HG02973 (cell line): ENCODE results near the gene TUBA3E.
"Not testable (repeated sequence)": the region's sequence is repeated elsewhere in the genome, so short reads cannot be mapped to it uniquely, and the experiment has no call there.

Experiments used
- ATAC-seq: cut with Tn5 transposase; IDR thresholded peaks from one replicate; pipeline ENCODE4 v1.9.1; 2021; ENCODE audit warnings: moderate library complexity; ENCODE audit not compliant: unreplicated experiment

The TUBA3E gene

GRCh38 chr2:130198343-130198742 is at the start of gene TUBA3E:
Gene TUBA3E, minus strand, starts transcription at chr2:130198439. Its CDS starts 79 bp downstream, at chr2:130198360.
- no peak for ATAC-seq

DNA sequence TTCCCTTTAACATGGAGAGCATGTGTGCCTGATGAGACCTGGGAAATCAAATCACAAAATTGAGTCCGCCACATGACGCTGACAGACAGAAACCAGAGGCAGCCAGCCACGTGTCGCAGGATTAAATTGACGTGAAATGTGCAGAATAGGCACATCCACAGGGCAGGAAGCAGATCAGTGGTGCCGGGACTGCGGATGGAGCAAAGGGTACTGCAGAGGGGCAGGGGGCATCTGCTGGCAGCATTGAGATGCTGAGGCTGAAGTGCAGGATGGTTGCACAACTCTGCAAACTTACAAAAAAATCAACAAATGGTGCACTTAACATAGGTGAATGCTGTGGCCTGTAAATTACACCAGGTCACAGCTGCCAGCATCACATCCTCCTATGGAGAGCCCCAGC is 48.2 kb upstream of the TUBA3E start:
- no peak for ATAC-seq

DNA sequence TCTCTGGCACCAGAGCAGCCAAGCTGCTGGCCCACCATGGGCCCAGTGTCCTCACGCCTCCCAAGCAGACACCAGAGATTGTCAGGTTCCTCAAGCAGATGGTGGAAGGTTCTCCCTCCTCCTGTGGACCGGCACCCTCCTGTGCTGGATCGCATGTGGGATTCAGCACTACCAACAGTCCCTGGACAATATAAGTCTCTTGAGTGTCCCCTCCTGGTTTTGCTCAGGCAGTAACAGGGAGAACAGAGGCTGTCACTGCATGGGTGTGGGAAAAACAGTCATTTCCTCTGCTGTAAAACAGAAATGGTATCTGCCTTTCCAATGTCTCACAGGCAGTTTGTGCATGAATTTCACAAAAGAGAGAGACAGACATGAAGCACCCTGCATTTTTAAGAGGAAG is 47.7 kb upstream of the TUBA3E start:
- ATAC-seq = no peak

DNA sequence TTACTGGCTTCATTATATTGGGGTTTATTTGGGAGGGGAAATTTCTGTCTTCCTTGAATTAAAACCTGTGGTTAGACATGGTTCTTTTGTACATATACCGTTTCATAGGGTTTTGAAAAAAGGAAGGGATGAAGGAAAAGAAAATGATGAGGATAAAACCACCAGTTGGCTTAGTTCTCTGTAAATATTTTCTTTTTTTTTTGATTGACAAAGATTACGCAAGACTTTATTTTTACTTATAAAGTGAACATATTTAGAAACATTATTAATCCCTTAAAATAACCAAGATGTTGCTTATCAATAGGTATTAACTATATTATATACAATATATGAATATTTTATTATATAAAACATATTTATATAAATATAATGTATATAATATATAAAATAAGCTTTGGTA is 45.1 kb upstream of the TUBA3E start:
- no peak for ATAC-seq

- ATAC-seq = no peak
Observed at GRCh38 chr2:130241041-130241707, 42.9 kb upstream of the TUBA3E start.

- ATAC-seq = not testable (repeated sequence)
Observed at GRCh38 chr2:130239581-130239980, 41.3 kb upstream of the TUBA3E start.

GRCh38 chr2:130233066-130233465 is 34.8 kb upstream of the TUBA3E start:
- not testable (repeated sequence) for ATAC-seq

DNA sequence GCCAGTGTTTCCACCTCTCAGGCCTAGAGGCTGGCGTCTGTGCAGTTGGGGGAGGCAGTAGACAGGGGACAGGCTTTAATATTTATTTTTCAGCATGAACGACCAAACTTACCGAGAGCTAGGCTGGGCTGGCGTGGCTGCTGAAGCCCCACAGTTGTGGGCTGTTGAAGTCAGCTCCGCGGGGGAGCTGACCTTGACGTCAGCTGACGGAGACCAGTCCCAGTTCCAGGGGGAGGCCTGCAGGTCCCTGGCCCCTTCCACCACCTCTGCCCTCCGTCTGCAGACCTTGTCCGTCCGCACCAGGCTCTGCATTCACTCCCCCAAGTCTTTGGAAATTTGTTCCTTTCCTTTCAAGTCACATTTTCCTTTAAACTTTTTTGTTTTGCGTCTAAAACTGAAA is 33.4 kb upstream of the TUBA3E start:
- ATAC-seq = no peak

GRCh38 chr2:130230907-130231306 is 32.7 kb upstream of the TUBA3E start:
- not testable (repeated sequence) for ATAC-seq

DNA sequence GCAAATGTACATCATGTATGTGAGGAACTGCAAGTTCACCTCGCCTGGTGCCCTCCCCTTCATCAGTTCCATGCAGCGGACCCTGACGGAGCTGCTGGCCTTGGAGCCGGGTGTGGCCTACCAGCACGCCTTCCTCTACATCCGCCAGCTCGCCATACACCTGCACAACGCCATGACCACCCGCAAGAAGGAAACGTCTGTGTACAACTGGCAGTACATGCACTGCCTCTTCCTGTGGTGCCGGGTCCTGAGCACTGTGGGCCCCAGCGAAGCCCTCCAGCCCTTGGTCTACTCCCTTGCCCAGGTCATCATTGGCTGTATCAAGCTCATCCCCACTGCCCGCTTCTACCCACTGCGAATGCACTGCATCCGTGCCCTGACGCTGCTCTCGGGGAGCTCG is 32.1 kb upstream of the TUBA3E start:
- ATAC-seq = not testable (repeated sequence)

GRCh38 chr2:130229161-130229510 is 30.9 kb upstream of the TUBA3E start:
- ATAC-seq = not testable (repeated sequence)

DNA sequence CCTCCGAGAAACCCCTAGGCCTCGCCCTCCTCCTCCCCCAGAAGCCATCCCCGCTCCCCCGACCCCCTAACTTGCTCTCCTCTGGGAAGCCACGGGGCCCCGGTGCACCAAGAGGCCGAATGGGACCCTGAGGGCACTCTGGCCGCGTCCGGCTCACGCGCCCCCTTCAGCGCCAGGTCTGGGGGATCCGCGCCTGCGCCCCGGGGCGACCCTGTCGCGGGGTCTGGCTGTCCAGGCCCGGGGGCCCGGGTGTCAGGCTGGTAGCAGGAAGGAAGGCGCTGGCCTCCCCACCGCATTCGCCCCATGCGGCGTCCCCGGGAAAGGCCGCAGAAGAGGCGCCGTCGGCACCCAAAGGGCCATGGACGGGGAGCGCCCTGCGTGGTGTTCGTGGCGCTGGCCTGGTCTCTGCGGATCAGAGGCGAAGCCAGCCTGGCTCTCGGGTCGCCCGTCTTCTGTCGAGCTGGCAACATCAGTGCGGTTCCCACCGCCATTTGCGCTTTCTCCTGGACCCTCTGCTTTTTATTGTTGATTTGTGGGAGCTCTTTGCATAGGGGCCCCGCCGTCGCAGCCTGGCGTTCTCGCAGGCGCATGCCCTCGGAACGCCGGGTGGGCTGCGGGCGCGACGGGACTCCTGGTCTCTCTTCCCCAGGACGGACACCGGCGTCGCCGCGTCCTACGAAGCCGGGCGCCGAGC is 30.4 kb upstream of the TUBA3E start:
- not testable (repeated sequence) for ATAC-seq

DNA sequence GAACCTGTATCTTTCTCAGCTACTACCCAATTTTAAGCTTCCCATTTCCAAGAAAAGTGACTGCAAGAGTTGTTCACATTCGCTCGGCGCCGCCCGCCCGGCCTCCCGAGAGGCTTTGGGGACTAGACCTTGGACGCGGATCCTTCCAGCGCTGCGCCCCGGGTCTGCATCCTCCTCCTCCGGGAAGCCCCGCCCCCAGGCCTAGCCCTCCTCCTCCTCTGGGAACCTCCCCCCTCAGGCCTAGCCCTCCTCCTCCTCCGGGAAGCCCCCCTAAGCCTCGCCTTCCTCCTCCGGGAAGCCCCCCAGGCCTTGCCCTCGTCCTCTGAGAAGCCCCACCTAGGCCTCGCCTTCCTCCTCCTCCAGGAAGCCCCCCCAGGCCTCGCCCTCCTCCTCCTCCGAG is 29.8 kb upstream of the TUBA3E start:
- ATAC-seq = not testable (repeated sequence)

DNA sequence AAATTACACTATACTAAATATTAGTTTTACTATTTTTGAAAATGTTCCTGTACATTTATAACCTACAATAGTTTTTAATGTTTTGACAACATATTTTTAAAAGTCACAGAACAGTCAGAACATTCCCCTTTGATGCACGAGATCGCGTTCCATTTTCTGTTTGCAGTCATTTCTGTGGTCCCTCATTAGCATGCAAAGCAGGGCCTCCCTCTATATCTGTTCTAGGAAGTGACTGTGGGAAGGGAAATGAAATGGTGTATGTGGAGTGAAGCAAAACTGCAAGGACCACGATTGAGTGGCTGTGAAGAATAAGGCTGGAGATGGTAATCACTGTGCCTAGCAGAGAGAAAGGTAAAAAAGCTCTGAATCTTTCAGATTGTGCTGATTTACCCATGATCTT is 24.3 kb upstream of the TUBA3E start:
- ATAC-seq = peak; percentile 93

- ATAC-seq = not testable (repeated sequence)
Observed at GRCh38 chr2:130220505-130220904, 22.3 kb upstream of the TUBA3E start.

GRCh38 chr2:130219147-130219546 is 20.9 kb upstream of the TUBA3E start:
- not testable (repeated sequence) for ATAC-seq

DNA sequence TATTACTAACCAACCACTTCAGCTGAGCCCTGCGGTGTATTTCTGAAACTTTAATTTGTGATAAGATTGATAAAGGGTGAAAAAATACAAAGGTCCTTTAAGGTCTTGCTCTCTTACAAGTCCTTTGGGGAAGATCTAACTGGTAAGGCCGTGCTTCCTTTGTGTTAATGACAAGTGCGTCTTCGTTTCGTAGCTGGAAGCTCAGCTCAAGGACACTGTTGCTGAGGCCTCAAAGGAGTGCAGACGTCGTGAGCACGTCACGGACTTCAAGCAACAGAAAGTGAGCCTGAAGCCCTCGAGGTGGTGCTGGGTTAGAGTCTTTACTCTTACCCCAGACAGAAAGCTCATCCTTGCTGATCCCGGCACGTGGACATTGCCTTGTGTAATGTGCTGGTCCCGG is 8.8 kb upstream of the TUBA3E start:
- ATAC-seq = not testable (repeated sequence)

DNA sequence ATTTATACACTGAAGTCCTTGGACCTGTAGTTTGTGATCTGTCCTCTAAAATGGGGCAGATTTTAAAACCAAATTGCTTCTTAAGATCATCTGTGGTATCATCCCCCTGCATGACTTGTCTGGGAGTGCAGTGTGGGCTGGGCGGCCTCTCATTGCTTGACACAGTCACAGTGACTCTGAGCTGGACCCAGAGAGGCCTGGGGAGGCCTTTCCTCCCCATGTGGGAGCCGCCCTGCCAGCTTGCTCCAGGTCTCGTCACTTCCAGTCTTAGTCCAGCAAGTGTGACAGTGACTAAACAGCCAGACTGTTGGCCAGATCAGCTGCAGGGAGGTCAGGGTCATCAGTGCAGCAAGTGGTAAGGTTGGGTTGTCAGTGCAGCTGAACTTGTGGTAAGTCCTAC is 4.9 kb upstream of the TUBA3E start:
- ATAC-seq = not testable (repeated sequence)

- not testable (repeated sequence) for ATAC-seq
Observed at GRCh38 chr2:130202518-130202917, 4.3 kb upstream of the TUBA3E start.

GRCh38 chr2:130196052-130196451 is 2.2 kb downstream of the TUBA3E start:
- ATAC-seq = not testable (repeated sequence)

DNA sequence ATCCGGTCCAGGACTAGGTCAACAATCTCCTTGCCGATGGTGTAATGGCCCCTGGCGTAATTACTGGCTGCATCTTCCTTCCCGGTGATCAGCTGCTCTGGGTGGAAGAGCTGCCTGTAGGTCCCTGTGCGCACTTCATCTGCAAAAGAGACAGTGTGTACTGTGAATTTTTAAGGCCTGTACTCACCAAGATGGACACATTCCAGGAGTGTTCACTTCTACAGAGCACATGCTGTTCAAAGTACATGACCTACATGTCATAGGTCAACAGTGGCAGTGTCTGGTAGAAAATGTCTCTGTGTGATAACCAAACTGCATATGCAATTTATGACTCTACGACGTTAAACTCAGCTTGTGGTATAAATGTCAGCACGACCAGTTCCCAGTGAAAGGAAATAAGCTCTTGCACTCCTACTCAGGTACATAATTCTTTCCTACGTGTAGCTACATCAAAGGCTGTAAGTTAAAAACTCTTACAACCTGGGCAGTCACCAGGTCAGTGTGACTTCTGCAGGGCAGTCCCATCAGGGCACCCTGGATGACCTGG is 3.1 kb downstream of the TUBA3E start:
- ATAC-seq = not testable (repeated sequence)

DNA sequence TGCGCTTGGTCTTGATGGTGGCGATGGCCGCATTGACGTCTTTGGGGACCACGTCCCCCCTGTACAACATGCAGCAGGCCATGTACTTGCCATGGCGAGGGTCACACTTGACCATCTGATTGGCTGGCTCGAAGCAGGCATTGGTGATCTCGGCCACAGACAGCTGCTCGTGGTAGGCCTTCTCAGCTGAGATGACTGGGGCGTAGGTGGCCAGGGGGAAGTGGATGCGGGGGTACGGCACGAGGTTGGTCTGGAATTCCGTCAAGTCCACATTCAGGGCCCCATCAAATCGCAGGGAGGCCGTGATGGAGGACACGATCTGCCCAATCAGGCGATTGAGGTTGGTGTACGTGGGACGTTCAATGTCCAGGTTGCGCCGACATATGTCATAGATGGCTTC is 4.4 kb downstream of the TUBA3E start:
- not testable (repeated sequence) for ATAC-seq
